Muscle layer of duodenum (tissue), 2 donors: ENCODE data around the gene BCAM.
"Not testable (repeated sequence)": the region's sequence is repeated elsewhere in the genome, so short reads cannot be mapped to it uniquely, and the experiment has no call there.

ENCODE experiments used
- H3K27ac ChIP-seq: one replicate; pipeline ENCODE4 v1.7.0; 2013; ENCODE audit warnings: mild to moderate bottlenecking, low read length
- H3K27me3 ChIP-seq: one replicate; pipeline ENCODE4 v1.7.0; 2013; ENCODE audit warnings: low read depth, mild to moderate bottlenecking, control low read depth, low read length
- H3K36me3 ChIP-seq, 2 donors: one replicate each; pipeline ENCODE4 v1.7.0; 2013; ENCODE audit warnings: low read length in 2 of 2, control low read depth in 1 of 2, mild to moderate bottlenecking in 1 of 2; ENCODE audit not compliant: insufficient read depth in 2 of 2, control insufficient read depth in 1 of 2
- H3K4me1 ChIP-seq, 2 donors: one replicate each; pipeline ENCODE4 v1.7.0; 2013; ENCODE audit warnings: low read length in 2 of 2, mild to moderate bottlenecking in 2 of 2, control low read depth in 1 of 2, moderate library complexity in 1 of 2; ENCODE audit not compliant: insufficient read depth in 2 of 2, control insufficient read depth in 1 of 2
- H3K4me3 ChIP-seq, 2 donors: one replicate each; pipeline ENCODE4 v1.7.0; 2013; ENCODE audit warnings: low read length in 2 of 2, low read depth in 1 of 2, mild to moderate bottlenecking in 1 of 2
- H3K9me3 ChIP-seq, 2 donors: one replicate each; pipeline ENCODE4 v1.7.0; 2013; ENCODE audit warnings: low read length in 2 of 2, control low read depth in 1 of 2, mild to moderate bottlenecking in 1 of 2; ENCODE audit not compliant: control insufficient read depth in 1 of 2
- donor health status: healthy.

BCAM gene

DNA sequence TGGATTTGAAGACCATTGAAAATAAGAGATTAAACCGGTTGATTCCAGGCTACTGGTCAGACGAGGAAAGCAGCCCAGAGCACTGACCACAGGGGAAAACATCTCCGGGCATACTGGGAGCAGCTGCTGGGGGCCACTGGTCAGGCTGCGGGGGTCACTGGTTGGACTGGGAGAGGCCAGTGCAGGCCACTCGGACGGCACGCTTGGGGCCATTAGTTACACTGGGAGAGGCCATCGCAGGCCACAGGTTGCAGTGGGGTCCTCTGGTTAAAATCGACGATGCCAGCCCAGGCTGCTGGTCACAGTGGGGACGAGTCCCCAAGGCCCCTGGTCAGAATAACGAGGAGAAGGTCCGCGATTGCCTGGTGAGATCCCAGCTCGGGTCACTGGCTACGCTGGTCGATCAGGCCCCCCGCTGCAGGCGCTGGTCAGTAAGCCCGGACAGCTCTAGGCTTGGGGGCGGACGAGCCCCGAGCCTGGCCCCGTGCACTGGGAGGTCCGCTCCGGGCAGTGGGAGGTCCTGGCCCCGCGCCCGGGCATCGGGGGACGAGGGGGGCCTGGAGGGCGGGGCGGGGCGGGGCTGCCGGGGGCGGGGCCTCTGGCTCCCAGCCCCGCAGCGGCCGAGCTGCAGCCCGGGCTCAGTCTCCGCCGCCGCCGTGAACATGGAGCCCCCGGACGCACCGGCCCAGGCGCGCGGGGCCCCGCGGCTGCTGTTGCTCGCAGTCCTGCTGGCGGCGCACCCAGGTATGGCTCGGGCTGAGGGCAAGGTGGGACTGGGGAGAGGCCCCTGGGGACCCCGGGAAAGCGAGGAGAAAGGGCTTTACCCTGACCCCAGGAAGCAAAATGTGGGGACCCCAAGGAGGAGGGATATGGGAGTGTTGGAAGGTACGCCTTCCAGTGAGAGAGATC is at the start of gene BCAM:
Gene BCAM, plus strand, starts transcription at position 641 of the 909 bp plus-strand sequence. Its CDS starts 22 bp downstream, at position 663.
- H3K27me3 ChIP-seq: no peaks in the 10 kb centered on the region
- H3K27ac ChIP-seq: no peak within 1 kb of the TSS
- peak within 1 kb of the TSS; percentile 56 to 67 for H3K4me3 ChIP-seq
- peaks cover 0 to 21% of the 10 kb centered on the region in 2 donors for H3K4me1 ChIP-seq
- H3K9me3 ChIP-seq: no peaks in the 10 kb centered on the region
- no peaks in the 10 kb centered on the region for H3K36me3 ChIP-seq

GRCh38 chr19:44762038-44762437 is 46.9 kb upstream of the BCAM start:
- Histone ChIP-seq H3K27me3 (no peaks in the 10 kb centered on the region), H3K36me3 (peaks cover 12 to 27% of the 10 kb centered on the region in 2 donors), H3K4me1 (peaks cover 0 to 5% of the 10 kb centered on the region in 2 donors), H3K27ac (no peak overlapping the region), H3K9me3 (no peaks in the 10 kb centered on the region), H3K4me3 (no peak overlapping the region)

- Histone ChIP-seq H3K9me3 (no peaks in the 10 kb centered on the region), H3K4me3 (no peak overlapping the region), H3K27ac (no peak overlapping the region), H3K4me1 (no peaks in the 10 kb centered on the region), H3K36me3 (peaks cover 0 to 11% of the 10 kb centered on the region in 2 donors), H3K27me3 (no peaks in the 10 kb centered on the region)
Measured at GRCh38 chr19:44765033-44765948, 43.6 kb upstream of the BCAM start.

GRCh38 chr19:44765949-44766335 is 43.0 kb upstream of the BCAM start:
- no peaks in the 10 kb centered on the region for H3K4me1 ChIP-seq

GRCh38 chr19:44767295-44768180 is 41.4 kb upstream of the BCAM start:
- no peak overlapping the region for H3K4me3 ChIP-seq
- H3K9me3 ChIP-seq: no peaks in the 10 kb centered on the region
- H3K4me1 ChIP-seq: no peaks in the 10 kb centered on the region
- H3K27ac ChIP-seq: no peak overlapping the region
- H3K36me3 ChIP-seq: no peaks in the 10 kb centered on the region
- H3K27me3 ChIP-seq: no peaks in the 10 kb centered on the region

More at GRCh38 chr19:44765949-44766335, 43.0 kb upstream of the BCAM start:
- H3K27me3 ChIP-seq: no peaks in the 10 kb centered on the region
- no peaks in the 10 kb centered on the region for H3K9me3 ChIP-seq
- peaks cover 0 to 4% of the 10 kb centered on the region in 2 donors for H3K36me3 ChIP-seq
- no peak overlapping the region for H3K4me3 ChIP-seq
- no peak overlapping the region for H3K27ac ChIP-seq

GRCh38 chr19:44770550-44771257 is 38.2 kb upstream of the BCAM start:
- no peaks in the 10 kb centered on the region for H3K4me1 ChIP-seq
- H3K4me3 ChIP-seq: no peak overlapping the region

DNA sequence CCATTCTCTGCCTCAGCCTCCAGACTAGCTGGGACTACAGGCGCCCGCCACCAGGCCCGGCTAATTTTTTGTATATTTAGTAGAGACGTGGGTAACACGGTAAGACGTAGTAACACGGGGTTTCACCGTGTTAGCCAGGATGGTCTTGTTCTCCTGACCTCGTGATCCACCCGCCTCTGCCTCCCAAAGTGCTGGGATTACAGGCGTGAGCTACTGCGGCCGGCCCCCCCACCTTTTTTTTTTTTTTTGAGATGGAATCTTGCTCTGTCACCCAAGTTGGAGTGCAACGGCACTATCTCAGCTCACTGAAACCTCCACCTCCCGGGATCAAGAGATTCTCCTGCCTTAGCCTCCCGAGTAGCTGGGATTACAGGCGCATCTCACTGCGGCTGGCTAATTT is 36.8 kb upstream of the BCAM start:
- H3K36me3 ChIP-seq, H3K27me3 ChIP-seq, H3K4me3 ChIP-seq, H3K4me1 ChIP-seq, H3K9me3 ChIP-seq, H3K27ac ChIP-seq: not testable (repeated sequence)

More at GRCh38 chr19:44770550-44771257, 38.2 kb upstream of the BCAM start:
- no peak overlapping the region for H3K27ac ChIP-seq
- no peaks in the 10 kb centered on the region for H3K36me3 ChIP-seq
- no peaks in the 10 kb centered on the region for H3K9me3 ChIP-seq
- H3K27me3 ChIP-seq: no peaks in the 10 kb centered on the region

- H3K27ac ChIP-seq: no peak overlapping the region
- no peaks in the 10 kb centered on the region for H3K36me3 ChIP-seq
- no peaks in the 10 kb centered on the region for H3K27me3 ChIP-seq
- H3K9me3 ChIP-seq: no peaks in the 10 kb centered on the region
- H3K4me3 ChIP-seq: no peak overlapping the region
- H3K4me1 ChIP-seq: peaks cover 0 to 3% of the 10 kb centered on the region in 2 donors
Measured at GRCh38 chr19:44772959-44773358, 35.9 kb upstream of the BCAM start.

- no peaks in the 10 kb centered on the region for H3K36me3 ChIP-seq
- H3K27me3 ChIP-seq: no peaks in the 10 kb centered on the region
- no peak overlapping the region for H3K27ac ChIP-seq
- no peak overlapping the region for H3K4me3 ChIP-seq
- H3K4me1 ChIP-seq: peaks cover 0 to 5% of the 10 kb centered on the region in 2 donors
- no peaks in the 10 kb centered on the region for H3K9me3 ChIP-seq
Measured at GRCh38 chr19:44775676-44776240, 33.1 kb upstream of the BCAM start.
